ENCODE data around the gene DDX20. TPM values are rescaled to one million over a fixed set of nuclear protein-coding genes. Genes with fewer than 3 reads are reported as not detected.

The DDX20 gene, protein sequence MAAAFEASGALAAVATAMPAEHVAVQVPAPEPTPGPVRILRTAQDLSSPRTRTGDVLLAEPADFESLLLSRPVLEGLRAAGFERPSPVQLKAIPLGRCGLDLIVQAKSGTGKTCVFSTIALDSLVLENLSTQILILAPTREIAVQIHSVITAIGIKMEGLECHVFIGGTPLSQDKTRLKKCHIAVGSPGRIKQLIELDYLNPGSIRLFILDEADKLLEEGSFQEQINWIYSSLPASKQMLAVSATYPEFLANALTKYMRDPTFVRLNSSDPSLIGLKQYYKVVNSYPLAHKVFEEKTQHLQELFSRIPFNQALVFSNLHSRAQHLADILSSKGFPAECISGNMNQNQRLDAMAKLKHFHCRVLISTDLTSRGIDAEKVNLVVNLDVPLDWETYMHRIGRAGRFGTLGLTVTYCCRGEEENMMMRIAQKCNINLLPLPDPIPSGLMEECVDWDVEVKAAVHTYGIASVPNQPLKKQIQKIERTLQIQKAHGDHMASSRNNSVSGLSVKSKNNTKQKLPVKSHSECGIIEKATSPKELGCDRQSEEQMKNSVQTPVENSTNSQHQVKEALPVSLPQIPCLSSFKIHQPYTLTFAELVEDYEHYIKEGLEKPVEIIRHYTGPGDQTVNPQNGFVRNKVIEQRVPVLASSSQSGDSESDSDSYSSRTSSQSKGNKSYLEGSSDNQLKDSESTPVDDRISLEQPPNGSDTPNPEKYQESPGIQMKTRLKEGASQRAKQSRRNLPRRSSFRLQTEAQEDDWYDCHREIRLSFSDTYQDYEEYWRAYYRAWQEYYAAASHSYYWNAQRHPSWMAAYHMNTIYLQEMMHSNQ
- total RNA-seq, result 15.4 TPM

GRCh38 chr1:111755331-111756123, at the start of gene DDX20:
TSS of gene DDX20 (plus strand) at chr1:111755901. CDS start at chr1:111755925, 24 bp downstream.
- peak; percentile 99 for DNase-seq

- DNase-seq, result no peak
Observed at GRCh38 chr1:111706921-111707320, 48.8 kb upstream of the DDX20 start.

DNA sequence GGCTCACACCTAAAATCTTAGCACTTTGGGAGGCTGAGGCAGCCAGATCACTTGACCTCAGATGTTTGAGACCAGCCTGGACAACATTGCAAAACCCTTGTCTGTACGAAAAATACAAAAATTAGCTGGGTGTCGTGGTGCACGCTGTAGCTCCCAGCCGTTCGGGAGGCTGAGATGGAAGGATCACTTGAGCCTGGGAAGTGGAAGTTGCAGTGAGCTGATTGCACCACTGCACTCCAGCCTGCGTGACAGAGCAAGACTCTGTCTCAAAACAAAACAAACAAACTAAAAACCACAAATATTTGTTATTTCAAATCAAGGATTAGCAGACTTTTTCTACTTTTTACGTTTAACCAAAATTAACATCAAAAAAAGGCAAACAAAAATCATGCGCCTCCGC, 47.8 kb upstream of the DDX20 start:
- DNase-seq, result no peak

GRCh38 chr1:111709986-111710385, 45.7 kb upstream of the DDX20 start:
- DNase-seq, result no peak

DNA sequence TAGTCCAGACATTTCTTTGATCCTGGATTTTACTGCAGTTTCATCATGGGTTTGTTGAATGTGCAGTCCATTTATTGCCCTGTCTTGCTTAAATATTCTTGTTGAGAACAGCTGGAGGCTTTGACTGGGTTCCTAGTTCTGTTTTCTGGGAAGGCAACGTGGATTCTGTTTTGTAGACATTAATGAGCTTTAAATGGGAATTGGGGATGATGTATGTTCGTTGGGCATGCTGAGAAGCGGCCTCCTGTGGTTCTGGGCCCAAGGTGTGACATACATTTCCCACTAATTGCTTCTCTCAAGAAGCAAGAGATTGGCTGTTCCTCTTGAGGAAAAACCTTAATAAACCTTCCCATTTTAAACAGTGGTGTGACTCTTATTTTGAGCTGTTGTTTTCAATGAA, 39.4 kb upstream of the DDX20 start:
- DNase-seq, result no peak

DNA sequence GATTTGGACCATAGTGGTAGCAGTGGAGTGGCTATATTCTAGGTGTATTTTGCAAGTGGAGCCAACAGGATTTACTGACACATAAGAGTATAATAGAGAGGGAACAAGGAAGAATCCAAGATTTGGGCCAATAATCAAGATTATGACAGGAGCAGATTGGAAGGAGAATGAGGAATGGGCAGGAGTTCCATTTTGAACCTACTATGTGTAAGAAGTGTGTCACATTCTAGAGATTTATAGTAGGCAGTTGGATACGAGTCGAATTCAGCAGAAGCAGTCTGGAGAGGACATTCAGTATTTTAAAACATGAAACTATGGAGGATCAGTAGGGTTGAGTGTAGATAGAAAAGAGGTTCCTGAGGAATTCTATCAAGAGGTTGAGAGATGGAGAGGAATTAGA, 38.3 kb upstream of the DDX20 start:
- DNase-seq, result no peak

GRCh38 chr1:111719135-111719534, 36.6 kb upstream of the DDX20 start:
- no peak for DNase-seq

DNA sequence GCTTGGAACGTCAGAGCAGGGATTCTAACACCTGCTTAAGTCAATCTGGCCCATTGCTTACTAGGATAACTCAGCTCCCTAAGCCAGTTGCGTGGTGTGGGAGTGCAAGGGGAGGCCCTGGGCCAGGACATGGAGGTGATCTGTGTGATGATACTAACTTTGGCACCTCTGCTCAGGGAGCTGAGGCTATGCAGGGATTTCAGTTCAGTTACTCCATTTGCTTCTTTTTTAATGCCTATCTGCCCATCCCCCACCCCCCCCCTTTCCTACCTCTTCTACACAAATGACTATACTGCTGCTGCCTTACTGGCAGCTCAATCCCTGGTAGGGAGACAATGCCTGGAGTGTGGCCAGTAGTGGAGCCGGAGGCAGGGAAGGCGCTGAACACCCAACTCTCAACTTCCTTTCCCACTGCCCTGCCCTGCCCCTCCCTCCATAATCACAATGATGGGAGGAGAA, 36.0 kb upstream of the DDX20 start:
- peak; percentile 93 for DNase-seq

DNA sequence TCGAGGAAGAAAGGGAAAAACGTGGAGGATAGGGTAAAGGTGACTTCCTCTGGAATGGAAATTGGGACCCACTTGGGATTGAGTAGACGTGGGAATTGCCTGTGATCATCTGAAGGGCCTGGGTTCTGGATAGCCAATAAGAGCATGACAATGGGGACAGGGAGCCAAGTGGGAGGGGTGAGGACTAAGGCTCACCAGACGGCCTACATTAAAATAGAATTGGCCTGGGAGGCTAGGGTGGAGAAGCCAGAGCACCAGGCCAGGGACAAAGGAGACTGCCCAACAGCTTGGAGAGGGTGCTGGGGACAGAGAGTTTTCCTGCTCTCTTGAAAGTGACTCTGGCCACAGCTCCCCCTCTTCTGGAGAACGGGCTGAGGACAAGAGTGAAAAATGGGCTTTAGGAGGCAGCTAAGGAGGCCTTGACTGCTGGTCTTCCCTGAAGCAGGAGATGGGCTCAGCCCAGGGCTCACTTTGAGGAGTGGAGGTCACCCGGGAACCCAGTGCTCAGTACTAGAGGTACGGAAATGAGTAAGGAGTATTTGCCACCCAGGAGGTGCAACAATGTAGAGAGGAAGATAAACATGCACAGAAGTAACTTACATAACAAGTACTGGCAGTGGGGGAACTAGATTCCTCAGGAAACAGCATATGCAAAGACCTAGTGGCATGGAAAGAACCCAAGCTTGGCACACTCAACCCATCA, 35.3 kb upstream of the DDX20 start:
- DNase-seq, result no peak

DNA sequence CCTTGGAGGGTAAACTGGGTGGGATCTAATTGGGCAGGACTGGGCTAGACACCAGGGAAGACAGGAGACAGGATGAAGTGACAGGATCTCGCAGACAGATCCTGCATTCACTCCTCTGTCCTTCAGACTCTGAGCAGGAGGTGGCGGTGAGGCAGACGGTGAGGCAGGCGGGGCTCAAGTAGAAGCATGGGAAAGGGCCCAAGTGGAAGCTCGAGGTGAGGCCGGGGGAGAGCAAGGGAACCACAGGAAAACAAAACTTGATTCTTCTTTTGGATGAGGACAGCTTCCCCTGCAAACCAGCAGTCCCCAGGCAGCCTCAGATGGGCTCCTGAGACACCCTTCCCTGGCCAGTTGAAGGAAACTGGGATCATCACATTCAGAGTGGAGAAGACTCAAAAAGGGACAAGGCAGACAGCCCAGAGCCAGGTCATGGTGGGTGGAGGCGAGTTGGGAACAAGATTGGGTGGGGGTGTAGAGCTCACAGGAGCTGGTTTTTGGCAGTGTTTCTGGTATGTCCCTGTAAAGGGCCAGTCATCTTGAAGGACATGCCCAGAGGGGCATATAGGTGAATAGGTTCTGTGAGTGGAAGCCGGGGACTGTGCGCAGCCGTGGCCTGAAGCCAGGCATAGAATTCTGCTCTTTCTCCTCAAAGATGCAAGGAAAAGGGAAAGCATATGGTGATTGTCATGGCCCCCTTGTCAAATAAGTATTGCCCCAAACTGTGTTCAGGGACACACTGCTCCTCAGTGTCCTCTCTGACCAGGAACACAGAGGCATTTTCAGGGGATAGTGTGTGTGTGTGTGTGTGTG, 34.5 kb upstream of the DDX20 start:
- no peak for DNase-seq

- DNase-seq, result no peak
Observed at GRCh38 chr1:111723091-111723806, 32.5 kb upstream of the DDX20 start.

DNA sequence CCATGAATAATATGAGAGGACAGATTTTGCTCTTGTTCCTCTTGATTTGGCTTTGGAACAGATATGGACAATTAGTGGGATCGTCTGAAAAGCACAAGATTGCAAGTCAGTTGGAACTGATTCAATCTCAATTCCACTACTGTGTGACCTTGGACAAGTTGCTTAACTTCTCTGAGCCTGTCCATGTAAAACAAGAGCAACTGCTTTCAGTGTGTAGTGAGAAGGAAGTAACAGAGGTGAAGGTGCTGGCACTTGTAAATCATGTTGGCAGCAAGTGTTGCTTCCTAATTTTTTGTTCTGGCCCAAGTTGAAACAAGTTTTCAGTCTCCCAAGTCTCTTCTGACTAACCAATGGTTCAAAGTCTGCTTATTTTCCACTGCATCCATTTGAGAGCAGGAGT, 31.8 kb upstream of the DDX20 start:
- no peak for DNase-seq

GRCh38 chr1:111725192-111725591, 30.5 kb upstream of the DDX20 start:
- peak; percentile 90 for DNase-seq

DNA sequence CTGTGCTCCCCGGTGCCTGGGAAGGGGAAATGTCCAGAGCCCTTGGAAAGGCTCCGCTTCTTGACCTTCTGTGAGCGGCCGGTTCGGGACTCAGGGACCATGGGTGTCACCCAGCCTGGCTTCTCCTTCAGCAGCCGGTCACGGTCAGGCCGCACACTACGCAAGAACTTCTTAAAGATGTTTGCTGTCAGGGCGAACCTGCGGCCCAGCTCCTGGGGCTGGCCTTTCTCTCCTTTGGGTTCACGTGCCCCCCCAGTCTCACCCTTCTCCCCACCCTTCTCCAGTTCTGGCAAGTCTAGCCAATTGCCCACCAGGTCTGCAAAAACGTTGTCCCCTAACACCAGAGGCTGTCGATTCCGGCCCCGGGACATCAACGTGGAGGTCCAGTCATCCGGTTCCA, 28.6 kb upstream of the DDX20 start:
- DNase-seq, result no peak

DNA sequence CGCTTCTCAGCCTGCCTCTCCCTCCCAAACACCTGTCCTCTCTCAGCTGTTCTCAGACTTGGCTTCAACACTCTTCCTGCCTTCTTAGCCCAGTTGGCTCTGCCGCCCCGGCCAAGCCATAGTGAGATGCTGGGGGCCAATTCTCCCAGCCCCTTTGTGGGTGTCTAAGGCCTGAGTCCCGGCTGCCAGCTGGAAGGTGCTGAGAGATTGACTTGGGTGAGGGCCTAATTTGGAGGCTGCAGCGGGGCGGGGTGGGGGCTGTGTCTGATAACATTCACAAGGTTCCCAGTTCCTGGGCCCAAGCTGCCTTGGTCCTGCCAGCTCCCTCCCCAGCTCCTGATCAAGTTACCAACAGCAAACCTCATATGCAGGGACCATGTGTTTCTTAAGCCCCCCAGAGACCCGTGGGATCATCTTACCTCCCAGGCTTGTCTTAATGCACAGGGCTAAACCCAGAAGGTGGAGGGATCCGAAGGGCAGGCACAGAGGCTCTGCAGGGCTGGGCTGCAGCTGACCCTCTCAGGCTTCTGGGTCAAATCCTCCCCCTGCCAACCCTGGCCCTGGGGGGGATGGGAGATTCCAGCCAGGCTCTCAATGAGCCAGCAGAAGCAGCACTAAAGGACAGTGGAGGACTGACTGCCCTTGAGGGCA, 26.3 kb upstream of the DDX20 start:
- peak; percentile 98 for DNase-seq

- DNase-seq, result peak; percentile 87
Observed at GRCh38 chr1:111729946-111730681, 25.6 kb upstream of the DDX20 start.

DNA sequence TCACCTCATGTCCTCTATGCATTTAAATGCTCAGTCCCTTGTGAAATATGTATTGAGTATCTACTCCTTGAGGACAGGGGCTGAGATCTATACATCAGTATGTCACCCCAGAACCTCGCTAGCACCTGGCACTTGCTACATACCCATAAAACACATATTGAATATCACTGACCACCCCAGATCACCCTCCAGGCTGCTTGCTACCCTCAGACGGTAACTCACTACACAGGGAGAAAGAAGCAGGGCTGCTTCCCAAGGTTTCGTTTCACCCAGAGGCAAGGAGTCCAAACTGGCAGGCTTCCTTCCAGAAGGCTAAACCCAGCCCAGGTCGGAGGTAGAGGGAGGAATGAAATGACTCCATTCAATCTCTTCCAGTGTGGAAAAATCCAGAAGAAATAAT, 25.0 kb upstream of the DDX20 start:
- no peak for DNase-seq

DNA sequence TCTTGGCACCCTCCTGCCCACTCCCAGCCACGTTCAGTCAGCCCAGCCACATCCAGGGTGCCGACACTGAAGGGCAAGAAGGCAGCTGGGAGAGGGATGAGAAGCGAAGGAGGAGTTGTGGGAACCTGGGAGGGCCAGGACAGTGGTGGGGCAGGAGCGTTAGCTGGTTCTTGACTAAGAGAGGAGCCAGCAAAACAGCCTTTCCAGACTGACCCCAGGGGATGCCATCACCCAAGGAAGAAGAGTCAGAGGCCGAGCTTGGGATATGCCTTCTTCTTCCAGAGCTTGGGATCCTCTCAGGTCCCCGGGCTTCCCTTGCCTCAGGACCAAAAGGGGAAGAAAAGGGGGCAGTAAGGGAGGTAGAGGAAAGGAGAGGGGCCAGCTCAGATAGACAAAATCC, 23.7 kb upstream of the DDX20 start:
- DNase-seq, result no peak

DNA sequence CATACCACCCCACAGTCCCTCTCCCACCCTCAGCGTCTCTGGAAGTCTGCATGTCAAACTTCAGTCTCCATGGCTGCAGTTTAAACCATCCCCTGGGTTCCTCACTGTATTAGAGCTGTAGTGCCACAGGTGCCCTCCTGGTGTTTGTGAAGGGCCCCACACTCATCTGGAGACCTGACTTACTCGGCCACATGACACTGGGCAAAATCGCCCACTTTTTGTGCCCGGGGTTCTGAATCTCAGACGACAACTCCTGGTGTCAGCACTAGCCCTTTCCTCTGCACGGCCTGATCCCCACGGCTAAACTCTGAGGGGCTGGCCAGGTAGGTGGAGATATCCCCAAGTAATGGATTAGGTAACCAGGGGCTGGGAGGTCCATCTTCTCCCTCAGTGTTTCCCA, 23.0 kb upstream of the DDX20 start:
- no peak for DNase-seq
